GM21515 (cell line): ENCODE data around the gene PDIK1L.

Experiments used
- ATAC-seq: cut with Tn5 transposase; IDR thresholded peaks from one replicate; pipeline ENCODE4 v1.9.1; 2021; ENCODE audit not compliant: unreplicated experiment

The PDIK1L gene

GRCh38 chr1:26169198-26169554, 57.6 kb downstream of the PDIK1L start:
- no peak for ATAC-seq

GRCh38 chr1:26169669-26170471, 58.2 kb downstream of the PDIK1L start, which contains the start of gene ZNF593:
ZNF593 (plus strand) TSS chr1:26169908; CDS start chr1:26169984, 76 bp downstream.
- ATAC-seq = peak; percentile 93

- ATAC-seq = no peak
Observed at GRCh38 chr1:26170472-26170821, 58.8 kb downstream of the PDIK1L start.

GRCh38 chr1:26171084-26172072, 59.8 kb downstream of the PDIK1L start, which contains the start of gene ZNF593OS:
ZNF593OS (minus strand) TSS chr1:26171832; CDS start chr1:26171661, 171 bp downstream.
- no peak for ATAC-seq
